Activated CD8-positive, alpha-beta memory T cell treated with anti-CD3 and anti-CD28 coated beads, Interleukin-2, amount 50 U/mL, for 4 hours (primary cell): ENCODE measurements around the gene CRCP.
"Not testable (repeated sequence)": the region's sequence is repeated elsewhere in the genome, so short reads cannot be mapped to it uniquely, and the experiment has no call there.

Experiments used
- DNase-seq: peaks from one replicate; pipeline ENCODE4 v3.0.0-alpha.2; 2020

Gene CRCP

DNA sequence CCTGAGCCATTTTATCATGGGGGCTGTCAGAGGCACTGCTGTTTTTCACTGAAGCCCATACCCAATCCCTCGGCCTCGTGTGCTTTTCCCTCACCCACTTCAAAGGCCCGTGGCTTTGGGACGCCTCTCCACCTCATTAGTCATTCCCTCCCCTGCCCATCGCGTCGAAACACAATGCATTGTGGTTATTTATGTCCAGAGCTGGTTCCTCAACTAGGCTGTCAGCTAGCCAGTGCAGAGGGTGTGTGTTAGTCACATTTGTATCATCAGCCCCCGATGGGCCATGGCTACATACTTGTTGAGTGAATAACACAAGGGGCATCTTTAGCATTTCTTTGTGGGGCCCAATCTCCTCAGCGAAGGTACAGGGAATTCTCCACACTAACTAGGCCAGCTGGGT lies 3.8 kb upstream of the CRCP start:
- no peak for DNase-seq

DNA sequence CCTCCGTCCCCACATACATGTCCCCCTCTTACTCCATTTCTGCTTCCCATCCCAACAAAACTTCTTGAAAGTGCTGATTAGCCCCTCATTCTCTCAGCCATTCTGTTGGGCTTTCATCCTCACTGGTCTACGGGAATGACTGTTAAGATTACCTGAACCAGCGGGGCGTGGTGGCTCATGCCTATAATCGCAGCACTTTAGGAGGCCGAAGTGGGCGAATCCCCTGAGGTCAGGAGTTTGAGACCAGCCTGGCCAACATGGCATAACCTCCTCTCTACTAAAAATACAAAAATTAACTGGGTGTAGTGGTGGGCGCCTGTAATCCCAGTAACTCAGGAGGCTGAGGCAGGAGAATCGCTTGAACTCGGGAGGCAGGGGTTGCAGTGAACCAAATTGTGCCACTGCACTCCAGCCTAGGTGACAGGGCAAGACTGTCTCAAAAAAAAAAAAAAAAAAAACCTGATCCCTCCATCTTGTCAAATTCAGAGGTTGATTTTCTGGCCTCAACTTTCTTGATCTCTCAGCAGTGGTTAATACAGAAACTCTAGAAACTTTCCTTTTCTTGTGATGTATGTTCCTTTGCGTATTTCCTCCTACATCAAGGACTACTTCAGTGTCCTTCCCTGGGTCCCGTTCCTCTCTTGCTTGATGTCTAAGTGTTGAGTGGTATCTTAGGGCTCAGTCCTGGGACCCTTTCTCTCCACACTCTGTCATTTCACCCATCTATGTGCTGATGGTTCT lies 2.2 kb downstream of the CRCP start:
- not testable (repeated sequence) for DNase-seq

- DNase-seq, result no peak
These were observed 4.0 kb downstream of the CRCP start for GRCh38 chr7:66118603-66119002.

DNA sequence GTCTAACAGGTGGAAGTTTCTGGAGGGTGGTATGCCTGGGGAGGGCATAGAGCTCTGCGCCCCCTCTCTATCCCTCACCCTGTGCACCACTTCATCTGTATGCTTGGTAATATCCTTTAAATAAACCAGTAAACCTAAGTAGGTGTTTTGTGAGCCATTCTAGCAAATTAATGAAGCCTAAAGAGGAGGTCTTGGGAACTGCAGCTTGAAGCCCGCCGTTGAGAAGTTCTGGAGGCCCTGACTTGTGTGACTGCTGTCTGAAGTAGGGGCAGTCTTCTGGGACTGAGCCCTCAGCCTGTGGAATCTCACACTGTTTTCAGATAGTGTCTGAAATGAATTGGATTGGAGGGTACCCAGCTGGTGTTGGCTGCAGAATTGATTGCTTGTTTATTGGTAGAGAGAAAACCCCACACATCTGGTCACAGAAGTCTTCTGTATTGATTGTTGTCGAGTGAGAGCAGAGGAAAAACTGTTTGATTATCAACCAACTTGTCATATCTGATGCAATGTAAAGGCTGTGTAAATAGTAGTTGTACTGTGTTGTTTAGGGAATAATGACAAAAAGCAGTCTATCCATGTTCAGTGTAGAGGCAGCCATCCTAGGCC lies 4.7 kb downstream of the CRCP start:
- no peak for DNase-seq

DNA sequence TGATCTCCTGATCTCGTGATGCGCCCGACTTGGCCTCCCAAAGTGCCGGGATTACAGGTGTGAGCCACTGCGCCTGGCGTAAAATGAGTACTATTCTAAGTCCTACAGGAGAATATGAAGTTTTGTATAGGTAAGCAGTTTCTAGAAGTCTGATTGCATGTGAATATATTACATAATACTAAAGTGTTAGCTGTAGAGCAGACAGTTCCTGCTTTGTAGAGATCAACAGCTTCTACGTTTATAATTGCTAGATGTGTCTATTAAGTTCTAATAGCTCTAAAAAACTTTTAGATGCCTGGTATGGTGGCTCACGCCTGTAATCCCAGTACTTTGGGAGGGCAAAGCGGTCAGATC lies 8.5 kb downstream of the CRCP start:
- no peak for DNase-seq

GRCh38 chr7:66124569-66124861 lies 9.9 kb downstream of the CRCP start:
- not testable (repeated sequence) for DNase-seq

GRCh38 chr7:66125052-66125694 lies 10.5 kb downstream of the CRCP start:
- no peak for DNase-seq

GRCh38 chr7:66125781-66126352 lies 11.2 kb downstream of the CRCP start:
- DNase-seq, result not testable (repeated sequence)

- not testable (repeated sequence) for DNase-seq
These were observed 12.5 kb downstream of the CRCP start for GRCh38 chr7:66127172-66127571.

DNA sequence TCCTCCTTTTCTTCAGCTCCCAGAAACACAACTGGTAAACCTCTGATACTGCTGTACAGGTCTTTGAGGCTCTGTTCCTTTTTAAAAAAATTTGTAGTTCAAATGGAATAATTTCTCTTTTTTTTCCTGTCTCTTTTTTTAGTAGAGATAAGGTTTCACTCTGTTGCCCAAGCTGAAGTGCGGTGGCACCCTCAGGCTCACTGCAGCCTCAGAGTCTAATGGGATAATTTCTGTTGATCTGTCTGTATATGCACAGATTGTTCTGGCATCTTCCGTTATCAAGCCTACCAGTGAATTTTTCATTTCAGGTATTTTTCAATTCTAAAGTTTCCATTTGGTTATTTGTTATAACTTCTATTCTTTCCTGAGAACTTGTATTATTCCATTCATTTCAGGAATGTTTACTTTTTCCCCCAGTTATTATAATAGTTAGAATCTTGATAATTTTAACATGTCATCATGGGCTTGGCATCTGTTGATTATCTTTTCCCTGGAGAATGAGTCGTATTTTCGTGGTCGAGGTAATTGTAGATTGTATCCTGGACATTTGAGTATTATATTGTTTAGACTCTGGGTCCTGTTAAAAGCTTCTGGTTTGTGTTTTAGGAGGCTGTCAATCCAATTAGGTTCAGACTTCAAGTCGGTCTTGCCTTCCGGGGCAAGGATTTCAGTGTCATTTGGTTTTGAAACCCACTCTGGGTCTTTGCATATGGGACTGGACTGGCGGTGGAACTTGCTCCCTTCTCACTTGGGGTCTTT lies 24.5 kb downstream of the CRCP start:
- no peak for DNase-seq

GRCh38 chr7:66140924-66141323 lies 26.3 kb downstream of the CRCP start:
- no peak for DNase-seq

GRCh38 chr7:66142334-66142733 lies 27.7 kb downstream of the CRCP start:
- DNase-seq, result no peak

DNA sequence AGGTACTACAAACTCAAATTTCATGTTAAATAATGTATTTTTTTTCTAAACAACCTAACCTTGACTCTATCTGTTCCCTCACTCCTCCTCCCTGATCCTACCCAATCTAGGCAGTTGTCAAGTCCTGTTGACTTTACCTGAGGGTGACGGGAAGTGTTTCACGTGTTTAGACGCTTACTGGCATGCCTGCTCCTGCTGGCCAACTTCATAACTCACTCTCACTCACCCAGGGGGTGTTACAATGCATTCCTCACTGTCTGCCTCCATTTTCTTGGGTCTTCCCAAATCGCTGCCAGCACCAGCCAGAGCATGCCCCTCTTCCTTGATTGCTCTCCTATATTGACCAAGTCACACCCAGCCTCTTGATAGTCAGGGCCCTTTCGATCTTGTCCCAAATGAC lies 28.3 kb downstream of the CRCP start:
- DNase-seq, result no peak

GRCh38 chr7:66143876-66144332 lies 29.3 kb downstream of the CRCP start:
- no peak for DNase-seq

- DNase-seq, result no peak
These were observed 30.9 kb downstream of the CRCP start for GRCh38 chr7:66145400-66146104.

- no peak for DNase-seq
These were observed 32.1 kb downstream of the CRCP start for GRCh38 chr7:66146701-66147100.

DNA sequence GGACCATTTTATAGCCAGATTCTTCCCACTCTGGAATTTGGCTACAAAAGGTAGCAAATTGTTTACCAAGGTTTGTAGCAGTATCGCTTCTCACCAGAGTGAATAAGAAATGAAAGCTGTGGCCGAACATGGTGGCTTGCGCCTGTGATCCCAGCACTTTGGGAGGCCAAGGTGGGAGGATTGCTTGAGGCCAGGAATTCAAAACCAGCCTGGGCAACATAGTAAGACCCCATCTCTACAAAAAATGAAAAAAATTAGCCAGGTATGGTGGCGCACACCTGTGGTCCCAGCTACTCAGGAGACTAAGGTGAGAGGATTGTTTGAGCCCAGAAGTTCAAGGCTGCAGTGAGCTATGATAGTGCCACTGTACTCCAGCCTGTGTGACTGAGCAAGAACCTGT lies 33.0 kb downstream of the CRCP start:
- DNase-seq, result not testable (repeated sequence)

DNA sequence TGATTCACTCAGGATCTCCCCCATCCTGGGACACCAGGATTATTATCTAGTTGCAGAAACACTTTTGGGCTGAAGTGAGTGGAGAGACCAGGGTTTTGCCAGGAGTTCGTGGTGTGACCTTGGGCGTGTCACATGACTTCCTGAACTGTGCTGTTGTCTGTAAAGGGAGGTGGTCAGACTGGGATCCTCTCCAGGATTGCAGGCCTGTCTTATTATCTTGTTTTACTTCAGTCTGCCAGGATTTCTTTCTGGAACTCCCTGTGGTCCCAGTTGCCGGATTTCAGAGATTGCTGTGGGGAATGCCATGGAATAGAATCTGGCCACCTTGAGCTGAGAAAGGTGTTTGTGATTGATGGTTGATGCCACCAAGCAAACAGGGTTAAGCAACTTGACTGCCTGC lies 35.8 kb downstream of the CRCP start:
- no peak for DNase-seq

- DNase-seq, result no peak
These were observed 37.9 kb downstream of the CRCP start for GRCh38 chr7:66152371-66153191.

GRCh38 chr7:66153691-66154090 lies 39.0 kb downstream of the CRCP start:
- no peak for DNase-seq

DNA sequence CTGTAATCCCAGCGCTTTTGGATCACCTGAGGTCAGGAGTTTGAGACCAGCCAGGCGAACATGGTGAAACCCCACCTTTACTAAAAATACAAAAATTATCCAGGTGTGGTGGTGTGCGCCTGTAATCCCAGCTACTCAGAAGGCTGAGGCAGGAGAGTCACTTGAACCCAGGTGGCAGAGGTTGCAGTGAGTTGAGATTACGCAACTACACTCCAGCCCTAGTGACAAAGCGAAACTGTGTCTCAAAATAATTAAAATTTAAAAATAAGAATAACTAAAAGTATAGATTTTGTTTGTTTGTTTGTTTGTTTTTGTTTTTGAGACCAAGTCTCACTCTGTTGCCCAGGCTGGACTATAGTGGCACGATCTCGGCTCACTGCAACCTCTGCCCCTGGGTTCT lies 41.4 kb downstream of the CRCP start:
- not testable (repeated sequence) for DNase-seq

DNA sequence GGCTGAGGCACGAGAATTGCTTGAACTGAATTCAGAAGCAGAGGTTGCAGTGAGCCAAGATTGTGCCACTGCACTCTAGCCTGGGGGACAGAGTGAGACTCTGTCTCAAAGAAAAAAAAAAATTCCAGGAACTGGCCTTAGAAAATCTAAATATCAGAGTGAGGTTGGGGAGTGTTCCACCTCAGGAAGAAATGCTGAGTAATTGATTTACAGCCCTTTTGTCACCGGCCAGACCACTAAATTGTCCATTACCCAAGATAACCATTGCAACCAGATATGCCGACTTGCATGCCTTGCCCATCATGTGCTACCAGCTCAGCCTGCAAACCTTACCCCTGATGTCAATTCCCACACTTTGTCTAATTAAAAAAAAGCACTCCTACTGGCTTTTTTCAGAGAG lies 42.4 kb downstream of the CRCP start:
- no peak for DNase-seq
